DND-41 (cell line): ENCODE measurements around the gene PTPRA.
A peak's percentile ranks its signal among the peaks of the same experiment; 100 is the strongest.

Source experiments
- ATAC-seq: fragments of 200-7000 bp; cut with Tn5 transposase; 3 replicates; pipeline ENCODE4 v1.9.1; 2021; ENCODE audit warnings: low read depth; ENCODE audit not compliant: insufficient read depth
- DNase-seq: peaks from one replicate; pipeline ENCODE4 v3.0.0-alpha.2; 2020
- H2AFZ ChIP-seq: 2 replicates; pipeline ENCODE4 v1.6.0; 2012; ENCODE audit warnings: low read depth, low read length
- H3K27ac ChIP-seq: 2 replicates; pipeline ENCODE4 v1.5.1; 2012; ENCODE audit warnings: low read length, inconsistent platforms
- H3K27me3 ChIP-seq: fragments of 200-600 bp; sonication (generic); 2 replicates; pipeline ENCODE4 v1.6.0; 2012; ENCODE audit warnings: low read length, mild to moderate bottlenecking, inconsistent platforms; ENCODE audit not compliant: insufficient read depth, poor library complexity
- H3K36me3 ChIP-seq: 2 replicates; pipeline ENCODE4 v1.5.1; 2012; ENCODE audit warnings: low read length, inconsistent platforms; ENCODE audit not compliant: insufficient read depth
- H3K4me1 ChIP-seq: 2 replicates; pipeline ENCODE4 v1.5.1; 2012; ENCODE audit warnings: mild to moderate bottlenecking, low read length; ENCODE audit not compliant: insufficient read depth
- H3K4me2 ChIP-seq: 2 replicates; pipeline ENCODE4 v1.6.0; 2012; ENCODE audit warnings: mild to moderate bottlenecking, moderate library complexity, low read length, inconsistent platforms; ENCODE audit not compliant: insufficient read depth
- H3K4me3 ChIP-seq, 2 experiments: fragments of 200-600 bp in 1 of 2; shearing (Covaris generic) in 1 of 2; 2 replicates each; pipeline ENCODE4 v1.5.1; 2012 to 2016; ENCODE audit warnings: inconsistent platforms in 2 of 2, low read length in 2 of 2, mild to moderate bottlenecking in 2 of 2, low read depth in 1 of 2, moderate library complexity in 1 of 2
- H3K79me2 ChIP-seq: 2 replicates; pipeline ENCODE4 v1.6.0; 2012; ENCODE audit warnings: low read length, inconsistent platforms; ENCODE audit not compliant: insufficient read depth
- H3K9ac ChIP-seq: 2 replicates; pipeline ENCODE4 v1.6.0; 2012; ENCODE audit warnings: low read depth, mild to moderate bottlenecking, inconsistent platforms, low read length, moderate library complexity
- H3K9me3 ChIP-seq: 2 replicates; pipeline ENCODE4 v1.5.1; 2012; ENCODE audit warnings: low read length, moderate library complexity, mild to moderate bottlenecking, inconsistent platforms; ENCODE audit not compliant: insufficient read depth, severe bottlenecking
- H4K20me1 ChIP-seq: 2 replicates; pipeline ENCODE4 v1.6.0; 2012; ENCODE audit warnings: low read length; ENCODE audit not compliant: insufficient read depth
- CTCF ChIP-seq: IDR thresholded peaks from 2 replicates; pipeline ENCODE4 v1.5.1; 2012; ENCODE audit warnings: borderline replicate concordance, low read length, moderate library complexity, mild to moderate bottlenecking; ENCODE audit not compliant: poor library complexity, severe bottlenecking; ENCODE audit errors: extremely low read depth
- EZH2 ChIP-seq: IDR thresholded peaks from 3 replicates; pipeline ENCODE4 v1.6.1; 2012; ENCODE audit warnings: borderline replicate concordance, low read depth, mild to moderate bottlenecking, moderate library complexity, low read length, inconsistent platforms; ENCODE audit not compliant: severe bottlenecking

Gene PTPRA

GRCh38 chr20:3068986-3069900 lies 196.0 kb downstream of the PTPRA start:
- peak; percentile 49 for TF ChIP-seq CTCF
- TF ChIP-seq EZH2 = no peak
- Histone ChIP-seq H3K4me3 (no peak overlapping the region), H3K9ac (no peak overlapping the region), H3K4me1 (no peaks in the 10 kb centered on the region), H3K27ac (no peak overlapping the region), H3K9me3 (no peaks in the 10 kb centered on the region), H3K36me3 (no peaks in the 10 kb centered on the region), H4K20me1 (no peaks in the 10 kb centered on the region), H2AFZ (no peak overlapping the region), H3K79me2 (no peaks in the 10 kb centered on the region), H3K27me3 (no peaks in the 10 kb centered on the region), H3K4me2 (no peak overlapping the region)
- ATAC-seq (0 out of 3 replicates have a peak, but pooled peaks have one; percentile 57), DNase-seq (no peak)

- no peaks in the 10 kb centered on the region for H3K27me3 ChIP-seq
- H3K4me3 ChIP-seq = no peak overlapping the region
- H3K9ac ChIP-seq = no peak overlapping the region
- H3K9me3 ChIP-seq = no peaks in the 10 kb centered on the region
- no peaks in the 10 kb centered on the region for H3K36me3 ChIP-seq
- H4K20me1 ChIP-seq = no peaks in the 10 kb centered on the region
- ATAC-seq = no peak
- no peaks in the 10 kb centered on the region for H3K4me1 ChIP-seq
- H3K79me2 ChIP-seq = no peaks in the 10 kb centered on the region
- DNase-seq = no peak
- no peak overlapping the region for H3K4me2 ChIP-seq
- H2AFZ ChIP-seq = no peak overlapping the region
- no peak for TF ChIP-seq CTCF
- no peak for TF ChIP-seq EZH2
- H3K27ac ChIP-seq = no peak overlapping the region
Measured at GRCh38 chr20:3070725-3071124, 197.4 kb downstream of the PTPRA start.

- DNase-seq (no peak), ATAC-seq (no peak)
- no peaks in the 10 kb centered on the region for H3K36me3 ChIP-seq
- no peaks in the 10 kb centered on the region for H4K20me1 ChIP-seq
- H3K4me3 ChIP-seq = no peak overlapping the region
- no peak overlapping the region for H3K4me2 ChIP-seq
- TF ChIP-seq CTCF (no peak), EZH2 (no peak)
- no peaks in the 10 kb centered on the region for H3K79me2 ChIP-seq
- H3K27me3 ChIP-seq = no peaks in the 10 kb centered on the region
- no peaks in the 10 kb centered on the region for H3K9me3 ChIP-seq
- H3K4me1 ChIP-seq = no peaks in the 10 kb centered on the region
- no peak overlapping the region for H3K27ac ChIP-seq
- H3K9ac ChIP-seq = no peak overlapping the region
- no peak overlapping the region for H2AFZ ChIP-seq
Measured at GRCh38 chr20:3071266-3071609, 198.0 kb downstream of the PTPRA start.
